SJSA1 (cell line): ENCODE measurements around the gene RPL27A. TPM values are rescaled to one million over a fixed set of nuclear protein-coding genes. Genes with fewer than 3 reads are reported as not detected.

Source experiments
- DNase-seq, 2 experiments: peaks; one replicate each; pipeline ENCODE4 v3.0.0-alpha.2; 2015 to 2020; ENCODE audit warnings: low spot score in 2 of 2, low read depth in 1 of 2
- H3K27ac ChIP-seq: fragments of 250-450 bp; sonication (Bioruptor Pico); 2 replicates; pipeline ENCODE4 v1.5.1; 2020; ENCODE audit warnings: mild to moderate bottlenecking, moderate library complexity
- H3K27me3 ChIP-seq: fragments of 250-450 bp; sonication (Bioruptor Pico); replicated peaks from 2 replicates; pipeline ENCODE4 v1.5.1; 2020; ENCODE audit warnings: mild to moderate bottlenecking, moderate library complexity
- H3K36me3 ChIP-seq: fragments of 250-450 bp; sonication (Bioruptor Pico); 2 replicates; pipeline ENCODE4 v1.5.1; 2020; ENCODE audit warnings: mild to moderate bottlenecking
- H3K4me1 ChIP-seq: fragments of 250-450 bp; sonication (Bioruptor Pico); replicated peaks from 2 replicates; pipeline ENCODE4 v1.6.1; 2021; ENCODE audit warnings: mild to moderate bottlenecking
- H3K4me3 ChIP-seq: fragments of 250-450 bp; sonication (Bioruptor Pico); 2 replicates; pipeline ENCODE4 v1.5.1; 2020; ENCODE audit warnings: mild to moderate bottlenecking
- H3K9me3 ChIP-seq: fragments of 250-450 bp; sonication (Bioruptor Pico); replicated peaks from 2 replicates; pipeline ENCODE4 v1.5.1; 2020; ENCODE audit warnings: mild to moderate bottlenecking
- total RNA-seq: library from RNA; depleted of rRNA; stranded (reverse); fragments of >200 nt; shearing (Covaris generic); gene quantifications from 2 replicates; pipeline ENCODE4 v1.2.3, GENCODE V29; 2014

Gene RPL27A
- total RNA-seq, 1 experiment from 2014 or later, result 367 TPM

GRCh38 chr11:8684600-8685290, 2.2 kb downstream of the RPL27A start:
- no peak for DNase-seq
- Histone ChIP-seq H3K27me3 (no peaks in the 10 kb centered on the region), H3K4me1 (peaks cover 22% of the 10 kb centered on the region), H3K4me3 (peak overlapping the region; percentile 72), H3K27ac (no peak overlapping the region), H3K9me3 (no peaks in the 10 kb centered on the region), H3K36me3 (peaks cover 49% of the 10 kb centered on the region)

- Histone ChIP-seq H3K36me3 (peaks cover 55% of the 10 kb centered on the region), H3K4me1 (peaks cover 23% of the 10 kb centered on the region)
- DNase-seq, result no peak
Observed at GRCh38 chr11:8685306-8685705, 2.7 kb downstream of the RPL27A start.

GRCh38 chr11:8685820-8686219, 3.2 kb downstream of the RPL27A start:
- Histone ChIP-seq H3K27me3 (no peaks in the 10 kb centered on the region), H3K4me1 (peaks cover 23% of the 10 kb centered on the region), H3K9me3 (no peaks in the 10 kb centered on the region), H3K36me3 (peaks cover 55% of the 10 kb centered on the region), H3K27ac (no peak overlapping the region), H3K4me3 (no peak overlapping the region)
- no peak for DNase-seq

More at GRCh38 chr11:8685306-8685705, 2.7 kb downstream of the RPL27A start:
- H3K27me3 ChIP-seq, result no peaks in the 10 kb centered on the region
- no peak overlapping the region for H3K27ac ChIP-seq
- H3K4me3 ChIP-seq, result no peak overlapping the region
- H3K9me3 ChIP-seq, result no peaks in the 10 kb centered on the region

GRCh38 chr11:8686325-8686724, 3.7 kb downstream of the RPL27A start:
- Histone ChIP-seq H3K27ac (no peak overlapping the region), H3K27me3 (no peaks in the 10 kb centered on the region), H3K4me3 (no peak overlapping the region), H3K4me1 (peaks cover 23% of the 10 kb centered on the region), H3K36me3 (peaks cover 55% of the 10 kb centered on the region), H3K9me3 (no peaks in the 10 kb centered on the region)
- DNase-seq, result no peak

- Histone ChIP-seq H3K27me3 (no peaks in the 10 kb centered on the region), H3K4me1 (peaks cover 22% of the 10 kb centered on the region), H3K36me3 (peaks cover 56% of the 10 kb centered on the region), H3K9me3 (no peaks in the 10 kb centered on the region), H3K27ac (0 out of 2 replicates have a peak overlapping the region, but pooled peaks have one; percentile 13), H3K4me3 (peak overlapping the region; percentile 37)
- DNase-seq, result peak; percentile 86 to 91
Observed at GRCh38 chr11:8688414-8689362, 6.1 kb downstream of the RPL27A start.

GRCh38 chr11:8689726-8690255, 7.2 kb downstream of the RPL27A start:
- DNase-seq, result no peak
- H3K27ac ChIP-seq, result 0 out of 2 replicates have a peak overlapping the region, but pooled peaks have one; percentile 13
- H3K9me3 ChIP-seq, result no peaks in the 10 kb centered on the region
- H3K4me1 ChIP-seq, result peaks cover 13% of the 10 kb centered on the region; the same call in 1 of the 2 replicates
- peaks cover 54% of the 10 kb centered on the region for H3K36me3 ChIP-seq
- H3K27me3 ChIP-seq, result no peaks in the 10 kb centered on the region
- H3K4me3 ChIP-seq, result peak overlapping the region; percentile 37

- Histone ChIP-seq H3K4me3 (no peak overlapping the region), H3K27me3 (no peaks in the 10 kb centered on the region), H3K27ac (no peak overlapping the region), H3K36me3 (peaks cover 50% of the 10 kb centered on the region), H3K9me3 (no peaks in the 10 kb centered on the region), H3K4me1 (peaks cover 13% of the 10 kb centered on the region; the same call in 1 of the 2 replicates)
- no peak for DNase-seq
Observed at GRCh38 chr11:8690374-8691342, 8.1 kb downstream of the RPL27A start.

GRCh38 chr11:8691601-8692000, 9.0 kb downstream of the RPL27A start:
- DNase-seq, result no peak
- no peaks in the 10 kb centered on the region for H3K9me3 ChIP-seq
- H3K36me3 ChIP-seq, result peaks cover 50% of the 10 kb centered on the region
- H3K4me1 ChIP-seq, result peaks cover 13% of the 10 kb centered on the region; the same call in 1 of the 2 replicates
- H3K4me3 ChIP-seq, result no peak overlapping the region
- no peaks in the 10 kb centered on the region for H3K27me3 ChIP-seq
- no peak overlapping the region for H3K27ac ChIP-seq

- H3K27ac ChIP-seq, result no peak overlapping the region
- peaks cover 13% of the 10 kb centered on the region; the same call in 1 of the 2 replicates for H3K4me1 ChIP-seq
- DNase-seq, result no peak
- H3K9me3 ChIP-seq, result no peaks in the 10 kb centered on the region
- no peak overlapping the region for H3K4me3 ChIP-seq
- no peaks in the 10 kb centered on the region for H3K27me3 ChIP-seq
- peaks cover 49% of the 10 kb centered on the region for H3K36me3 ChIP-seq
Observed at GRCh38 chr11:8692417-8692816, 9.8 kb downstream of the RPL27A start.

- no peak for DNase-seq
- H3K4me3 ChIP-seq, result no peak overlapping the region
- H3K9me3 ChIP-seq, result no peaks in the 10 kb centered on the region
- H3K4me1 ChIP-seq, result peaks cover 9% of the 10 kb centered on the region; the same call in 1 of the 2 replicates
- H3K36me3 ChIP-seq, result peaks cover 51% of the 10 kb centered on the region
- H3K27me3 ChIP-seq, result no peaks in the 10 kb centered on the region
- no peak overlapping the region for H3K27ac ChIP-seq
Observed at GRCh38 chr11:8693010-8693551, 10.5 kb downstream of the RPL27A start.

- Histone ChIP-seq H3K27me3 (no peaks in the 10 kb centered on the region), H3K4me1 (peaks cover 8% of the 10 kb centered on the region), H3K27ac (no peak overlapping the region), H3K9me3 (no peaks in the 10 kb centered on the region), H3K4me3 (no peak overlapping the region), H3K36me3 (peaks cover 54% of the 10 kb centered on the region)
- DNase-seq, result no peak
Observed at GRCh38 chr11:8693555-8693954, 11.0 kb downstream of the RPL27A start.

GRCh38 chr11:8694137-8694536, 11.5 kb downstream of the RPL27A start:
- H3K9me3 ChIP-seq, result no peaks in the 10 kb centered on the region
- no peaks in the 10 kb centered on the region for H3K27me3 ChIP-seq
- H3K4me3 ChIP-seq, result no peak overlapping the region
- H3K4me1 ChIP-seq, result peaks cover 13% of the 10 kb centered on the region
- H3K27ac ChIP-seq, result no peak overlapping the region
- peaks cover 56% of the 10 kb centered on the region for H3K36me3 ChIP-seq
- DNase-seq, result no peak
